OCI-LY1 (cell line): Measurements from ENCODE around the gene RSPH6A.

ENCODE experiments used
- H2AFZ ChIP-seq: fragments of 200-600 bp; sonication (generic), shearing (Covaris generic); 2 replicates; pipeline ENCODE4 v1.6.0; 2014; ENCODE audit warnings: antibody characterized with exemption, mild to moderate bottlenecking, low read length
- H3F3A ChIP-seq: fragments of 200-600 bp; sonication (generic), shearing (Covaris generic); 2 replicates; pipeline ENCODE4 v1.6.0; 2014; ENCODE audit warnings: mild to moderate bottlenecking, antibody characterized with exemption, low read length, moderate library complexity; ENCODE audit not compliant: insufficient read depth
- H3K27ac ChIP-seq: fragments of 200-600 bp; sonication (generic); 2 replicates; pipeline ENCODE4 v1.5.1; 2014; ENCODE audit warnings: low read length, mixed run types, mild to moderate bottlenecking, low read depth; ENCODE audit not compliant: poor library complexity, severe bottlenecking
- H3K27me3 ChIP-seq: fragments of 200-600 bp; sonication (generic); 2 replicates; pipeline ENCODE4 v1.6.0; 2014; ENCODE audit warnings: antibody characterized with exemption, mild to moderate bottlenecking, low read length, moderate library complexity; ENCODE audit not compliant: insufficient read depth
- H3K36me3 ChIP-seq: fragments of 200-600 bp; sonication (generic); 2 replicates; pipeline ENCODE4 v1.6.1; 2014; ENCODE audit warnings: mild to moderate bottlenecking, antibody characterized with exemption, low read length, moderate library complexity, mixed read lengths; ENCODE audit not compliant: insufficient read depth
- H3K4me1 ChIP-seq: fragments of 200-600 bp; sonication (generic); 2 replicates; pipeline ENCODE4 v1.5.1; 2014; ENCODE audit warnings: mild to moderate bottlenecking, low read length, moderate library complexity; ENCODE audit not compliant: insufficient read depth, severe bottlenecking
- H3K4me2 ChIP-seq: fragments of 200-600 bp; sonication (generic), shearing (Covaris generic); 2 replicates; pipeline ENCODE4 v1.6.1; 2014; ENCODE audit warnings: low read length
- H3K4me3 ChIP-seq: fragments of 200-600 bp; sonication (generic); 2 replicates; pipeline ENCODE4 v1.5.1; 2014; ENCODE audit warnings: low read length, low read depth, mild to moderate bottlenecking, mixed read lengths; ENCODE audit not compliant: poor library complexity, severe bottlenecking
- H3K79me2 ChIP-seq: fragments of 200-600 bp; shearing (Covaris generic); 2 replicates; pipeline ENCODE4 v1.6.1; 2016; ENCODE audit warnings: mixed run types, low read length, mixed read lengths; ENCODE audit not compliant: insufficient read depth
- H3K9ac ChIP-seq: fragments of 200-600 bp; sonication (generic), shearing (Covaris generic); 2 replicates; pipeline ENCODE4 v1.6.1; 2014; ENCODE audit warnings: mild to moderate bottlenecking, low read length, mixed read lengths
- H3K9me2 ChIP-seq: fragments of 200-600 bp; sonication (generic), shearing (Covaris generic); 2 replicates; pipeline ENCODE4 v1.6.1; 2014; ENCODE audit warnings: low read depth, mild to moderate bottlenecking, low read length, mixed read lengths
- H3K9me3 ChIP-seq: fragments of 200-600 bp; shearing (Covaris generic); 2 replicates; pipeline ENCODE4 v1.6.1; 2014; ENCODE audit warnings: low read length, mixed read lengths
- H4K20me1 ChIP-seq: fragments of 200-600 bp; sonication (generic), shearing (Covaris generic); 2 replicates; pipeline ENCODE4 v1.6.0; 2016; ENCODE audit warnings: mild to moderate bottlenecking, low read length; ENCODE audit not compliant: insufficient read depth
- CTCF ChIP-seq: fragments of 200-600 bp; sonication (generic), shearing (Covaris generic); IDR thresholded peaks from 2 replicates; pipeline ENCODE4 v1.5.1; 2017; ENCODE audit warnings: mild to moderate bottlenecking, antibody characterized with exemption, low read length, moderate library complexity, mixed read lengths
- EZH2 ChIP-seq: fragments of 200-600 bp; sonication (generic), shearing (Covaris generic); IDR thresholded peaks from 2 replicates; pipeline ENCODE4 v1.8.0; 2017; ENCODE audit warnings: borderline replicate concordance, mixed run types, mild to moderate bottlenecking, antibody characterized with exemption, low read length, moderate library complexity, mixed read lengths

Gene RSPH6A

GRCh38 chr19:45792470-45793177, 22.5 kb downstream of the RSPH6A start, which contains the start of gene DMWD:
TSS of gene DMWD (minus strand) at chr19:45792845. CDS start at chr19:45792756, 89 bp downstream.
- H3K9me2 ChIP-seq = no peaks in the 10 kb centered on the region
- H3K36me3 ChIP-seq = peaks cover 28% of the 10 kb centered on the region
- peaks cover 16% of the 10 kb centered on the region for H3K4me1 ChIP-seq
- peak within 1 kb of the TSS; percentile 81 for H3K9ac ChIP-seq
- TF ChIP-seq EZH2 (no peak), CTCF (no peak)
- H3F3A ChIP-seq = no peaks in the 10 kb centered on the region
- no peak within 1 kb of the TSS for H3K27ac ChIP-seq
- no peaks in the 10 kb centered on the region for H3K9me3 ChIP-seq
- 0 out of 2 replicates have a peak, but pooled peaks cover 4% of the 10 kb centered on the region for H3K79me2 ChIP-seq
- H3K4me3 ChIP-seq = peak within 1 kb of the TSS; percentile 89
- H3K27me3 ChIP-seq = no peaks in the 10 kb centered on the region
- no peaks in the 10 kb centered on the region for H4K20me1 ChIP-seq
- H2AFZ ChIP-seq = no peak within 1 kb of the TSS
- peak within 1 kb of the TSS; percentile 93 for H3K4me2 ChIP-seq

- no peaks in the 10 kb centered on the region for H3K27me3 ChIP-seq
- H3K79me2 ChIP-seq = 0 out of 2 replicates have a peak, but pooled peaks cover 4% of the 10 kb centered on the region
- peak overlapping the region; percentile 81 for H3K9ac ChIP-seq
- peak overlapping the region; percentile 93 for H3K4me2 ChIP-seq
- H3K4me1 ChIP-seq = peaks cover 16% of the 10 kb centered on the region
- no peak overlapping the region for H2AFZ ChIP-seq
- H3F3A ChIP-seq = no peaks in the 10 kb centered on the region
- H3K36me3 ChIP-seq = peaks cover 35% of the 10 kb centered on the region
- TF ChIP-seq CTCF (no peak), EZH2 (no peak)
- no peak overlapping the region for H3K27ac ChIP-seq
- H4K20me1 ChIP-seq = no peaks in the 10 kb centered on the region
- H3K9me2 ChIP-seq = no peaks in the 10 kb centered on the region
- H3K4me3 ChIP-seq = peak overlapping the region; percentile 89
- no peaks in the 10 kb centered on the region for H3K9me3 ChIP-seq
These were observed 23.2 kb downstream of the RSPH6A start for GRCh38 chr19:45791744-45792469.

GRCh38 chr19:45790942-45791341, 24.2 kb downstream of the RSPH6A start:
- H3K79me2 ChIP-seq = 0 out of 2 replicates have a peak, but pooled peaks cover 4% of the 10 kb centered on the region
- peak overlapping the region; percentile 93; the same call in 1 of the 2 replicates for H3K4me2 ChIP-seq

More at GRCh38 chr19:45790942-45791341, 24.2 kb downstream of the RSPH6A start:
- no peak overlapping the region for H3K9ac ChIP-seq
- peak overlapping the region; percentile 89 for H3K4me3 ChIP-seq
- no peak overlapping the region for H2AFZ ChIP-seq
- peaks cover 16% of the 10 kb centered on the region for H3K4me1 ChIP-seq
- H3K27ac ChIP-seq = no peak overlapping the region
- H3K36me3 ChIP-seq = peaks cover 43% of the 10 kb centered on the region
- no peak for TF ChIP-seq EZH2
- TF ChIP-seq CTCF = no peak
- no peaks in the 10 kb centered on the region for H3K27me3 ChIP-seq
- H3K9me2 ChIP-seq = no peaks in the 10 kb centered on the region
- no peaks in the 10 kb centered on the region for H3K9me3 ChIP-seq
- H3F3A ChIP-seq = no peaks in the 10 kb centered on the region
- H4K20me1 ChIP-seq = no peaks in the 10 kb centered on the region
